GM23338 (cell line): ENCODE results near the gene MTCL1. TPM values are rescaled to one million over a fixed set of nuclear protein-coding genes. Genes with fewer than 3 reads are reported as not detected.

Source experiments
- ATAC-seq: fragments of 200-7000 bp; cut with Tn5 transposase; 3 replicates; pipeline ENCODE4 v1.9.1; 2020
- DNase-seq: peaks from one replicate; pipeline ENCODE4 v3.0.0-alpha.2; 2015; ENCODE audit warnings: low spot score
- H2AFZ ChIP-seq: fragments of 200-600 bp; sonication (generic); 2 replicates; pipeline ENCODE4 v1.8.0; 2016; ENCODE audit warnings: antibody characterized with exemption, mild to moderate bottlenecking, moderate library complexity
- H3F3A ChIP-seq: fragments of 200-600 bp; sonication (generic); replicated peaks from 2 replicates; pipeline ENCODE4 v1.8.0; 2017; ENCODE audit warnings: antibody characterized with exemption, mixed run types, low read depth
- H3K27ac ChIP-seq: fragments of 200-600 bp; sonication (generic); 2 replicates; pipeline ENCODE4 v1.6.1; 2016; ENCODE audit warnings: low read depth
- H3K27me3 ChIP-seq: fragments of 200-600 bp; sonication (generic); 2 replicates; pipeline ENCODE4 v1.8.0; 2016; ENCODE audit warnings: mild to moderate bottlenecking, mixed run types, moderate library complexity; ENCODE audit not compliant: insufficient read depth
- H3K36me3 ChIP-seq: fragments of 200-600 bp; sonication (generic); 2 replicates; pipeline ENCODE4 v1.8.0; 2016; ENCODE audit warnings: mild to moderate bottlenecking; ENCODE audit not compliant: insufficient read depth
- H3K4me1 ChIP-seq: fragments of 200-600 bp; sonication (generic); 2 replicates; pipeline ENCODE4 v1.8.0; 2016; ENCODE audit warnings: mild to moderate bottlenecking, moderate library complexity; ENCODE audit not compliant: insufficient read depth
- H3K4me2 ChIP-seq: fragments of 200-600 bp; sonication (generic); 2 replicates; pipeline ENCODE4 v1.7.1; 2017; ENCODE audit warnings: mixed run types
- H3K4me3 ChIP-seq: fragments of 200-600 bp; sonication (generic); 2 replicates; pipeline ENCODE4 v1.6.1; 2016; ENCODE audit warnings: mixed run types
- H3K79me2 ChIP-seq: fragments of 200-600 bp; sonication (generic); replicated peaks from 2 replicates; pipeline ENCODE4 v1.8.0; 2017; ENCODE audit warnings: mild to moderate bottlenecking; ENCODE audit not compliant: insufficient read depth
- H3K9me2 ChIP-seq: fragments of 200-600 bp; sonication (generic); 2 replicates; pipeline ENCODE4 v1.8.0; 2017; ENCODE audit not compliant: insufficient read depth
- H4K20me1 ChIP-seq: fragments of 200-600 bp; sonication (generic); replicated peaks from 2 replicates; pipeline ENCODE4 v1.8.0; 2017; ENCODE audit warnings: mild to moderate bottlenecking; ENCODE audit not compliant: insufficient read depth
- H3K27ac Mint-ChIP-seq: 2 replicates; pipeline ENCODE4 v1.8.0; 2020; ENCODE audit warnings: inconsistent platforms, mild to moderate bottlenecking, moderate library complexity, mixed read lengths
- H3K27me3 Mint-ChIP-seq: 3 replicates; pipeline ENCODE4 v1.8.0; 2022; ENCODE audit warnings: low read depth, mild to moderate bottlenecking, moderate library complexity, mixed read lengths, inconsistent platforms; ENCODE audit not compliant: insufficient read depth, poor library complexity
- H3K36me3 Mint-ChIP-seq: 3 replicates; pipeline ENCODE4 v1.8.0; 2021; ENCODE audit warnings: low read depth, mild to moderate bottlenecking, inconsistent platforms, moderate library complexity, mixed read lengths
- H3K4me1 Mint-ChIP-seq: 3 replicates; pipeline ENCODE4 v1.8.0; 2020; ENCODE audit warnings: mild to moderate bottlenecking, inconsistent platforms, mixed read lengths
- H3K4me3 Mint-ChIP-seq: 3 replicates; pipeline ENCODE4 v1.8.0; 2021; ENCODE audit warnings: moderate library complexity, mild to moderate bottlenecking, inconsistent platforms, mixed read lengths
- H3K9me3 Mint-ChIP-seq: 3 replicates; pipeline ENCODE4 v1.8.0; 2020; ENCODE audit warnings: moderate library complexity, mild to moderate bottlenecking, inconsistent platforms, mixed read lengths
- CREB1 ChIP-seq: fragments of 250-450 bp; sonication (Bioruptor Pico); IDR thresholded peaks from 2 replicates; pipeline ENCODE4 v1.5.0; 2020; ENCODE audit warnings: low read depth, mild to moderate bottlenecking, moderate library complexity
- EZH2phosphoT487 ChIP-seq: fragments of 200-600 bp; sonication (generic); IDR thresholded peaks from one replicate; pipeline ENCODE4 v1.8.1; 2018; ENCODE audit warnings: antibody characterized with exemption; ENCODE audit not compliant: unreplicated experiment
- JUNB ChIP-seq: IDR thresholded peaks from one replicate; pipeline ENCODE4 v1.6.1; 2016; ENCODE audit warnings: antibody characterized with exemption; ENCODE audit not compliant: unreplicated experiment
- NANOG ChIP-seq: IDR thresholded peaks from 2 replicates; pipeline ENCODE4 v1.6.1; 2016; ENCODE audit warnings: antibody characterized with exemption, borderline replicate concordance
- POLR2AphosphoS5 ChIP-seq: IDR thresholded peaks from 2 replicates; pipeline ENCODE4 v1.6.1; 2016; ENCODE audit warnings: antibody characterized with exemption, low read depth
- STAT1 ChIP-seq: IDR thresholded peaks from one replicate; pipeline ENCODE4 v1.6.1; 2016; ENCODE audit warnings: antibody characterized with exemption; ENCODE audit not compliant: unreplicated experiment
- ZNF114 ChIP-seq: fragments of 250-450 bp; sonication (Bioruptor Pico); IDR thresholded peaks from 2 replicates; pipeline ENCODE4 v1.5.0; 2020; ENCODE audit warnings: mild to moderate bottlenecking, moderate library complexity
- ZNF331 ChIP-seq: fragments of 250-450 bp; sonication (Bioruptor Pico); IDR thresholded peaks from 2 replicates; pipeline ENCODE4 v1.5.0; 2020; ENCODE audit warnings: low read depth, mild to moderate bottlenecking, moderate library complexity
- polyA plus RNA-seq: library from polyadenylated mRNA; unstranded; fragments of >200 nt; fragmentation: Nextera tagmentation; extraction: Ambion mirVana; gene quantifications from 2 replicates; pipeline ENCODE4 v1.2.1, GENCODE V29; 2016
- total RNA-seq: library from RNA; depleted of rRNA; stranded (reverse); fragments of >200 nt; shearing (Covaris generic); gene quantifications from 2 replicates; pipeline ENCODE4 v1.2.3, GENCODE V29; 2014
- TF ChIP-seq, protein P1 (sequence below), 2 experiments: fragments of 200-600 bp in 1 of 2; sonication (generic) in 1 of 2; conservative IDR thresholded peaks; 2 replicates each; pipeline versions ENCODE4 v1.5.1 to v1.6.1; 2016 to 2017; ENCODE audit warnings: antibody characterized with exemption in 2 of 2, low read depth in 2 of 2, mild to moderate bottlenecking in 2 of 2, moderate library complexity in 1 of 2
- TF ChIP-seq, protein P2 (sequence below): IDR thresholded peaks from 2 replicates; pipeline ENCODE4 v1.6.1; 2016; ENCODE audit warnings: antibody characterized with exemption
- TF ChIP-seq, protein P3 (sequence below): IDR thresholded peaks from one replicate; pipeline ENCODE4 v1.6.1; 2018; ENCODE audit warnings: antibody characterized with exemption; ENCODE audit not compliant: unreplicated experiment

The MTCL1 gene
- total and polyA plus RNA-seq, 2 experiments from 2014 or later = 14.4 to 45.0 TPM

DNA sequence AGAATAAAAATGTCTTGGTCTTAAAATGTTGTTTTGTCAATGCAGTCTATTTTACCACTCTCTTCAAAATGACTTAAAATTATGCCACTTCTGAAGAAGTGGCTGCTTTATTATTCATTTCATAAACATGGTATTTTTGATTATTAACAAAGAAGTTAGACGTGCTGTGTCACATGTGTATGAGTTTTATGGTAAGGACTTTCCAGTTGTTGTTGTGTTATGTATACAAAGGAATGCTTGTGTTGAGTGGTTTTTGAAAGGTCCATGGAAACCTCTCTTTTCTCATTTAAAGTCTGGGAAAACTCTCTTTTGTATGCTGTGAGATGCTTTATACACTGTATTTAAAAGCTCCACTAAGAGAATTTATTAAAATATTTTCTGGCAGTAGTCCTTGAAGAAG, 116.2 kb downstream of the MTCL1 start:
- Histone ChIP-seq H3K27me3 (no peaks in the 10 kb centered on the region), H3K4me2 (no peak overlapping the region), H4K20me1 (peaks cover 5% of the 10 kb centered on the region; the same call in 1 of the 2 replicates), H3K4me3 (no peak overlapping the region), H2AFZ (no peak overlapping the region), H3F3A (no peaks in the 10 kb centered on the region), H3K9me2 (no peaks in the 10 kb centered on the region), H3K4me1 (no peaks in the 10 kb centered on the region; the same call in 1 of the 2 replicates), H3K36me3 (peaks cover 17% of the 10 kb centered on the region; the same call in 1 of the 2 replicates), H3K79me2 (no peaks in the 10 kb centered on the region), H3K27ac (no peak overlapping the region)
- Mint-ChIP-seq H3K4me3 (no peak overlapping the region), H3K4me1 (no peaks in the 10 kb centered on the region; the same call in 2 of the 3 replicates), H3K27ac (no peak overlapping the region), H3K27me3 (no peaks in the 10 kb centered on the region), H3K36me3 (peaks cover 63% of the 10 kb centered on the region), H3K9me3 (no peaks in the 10 kb centered on the region)
- TF ChIP-seq, protein P1, sequence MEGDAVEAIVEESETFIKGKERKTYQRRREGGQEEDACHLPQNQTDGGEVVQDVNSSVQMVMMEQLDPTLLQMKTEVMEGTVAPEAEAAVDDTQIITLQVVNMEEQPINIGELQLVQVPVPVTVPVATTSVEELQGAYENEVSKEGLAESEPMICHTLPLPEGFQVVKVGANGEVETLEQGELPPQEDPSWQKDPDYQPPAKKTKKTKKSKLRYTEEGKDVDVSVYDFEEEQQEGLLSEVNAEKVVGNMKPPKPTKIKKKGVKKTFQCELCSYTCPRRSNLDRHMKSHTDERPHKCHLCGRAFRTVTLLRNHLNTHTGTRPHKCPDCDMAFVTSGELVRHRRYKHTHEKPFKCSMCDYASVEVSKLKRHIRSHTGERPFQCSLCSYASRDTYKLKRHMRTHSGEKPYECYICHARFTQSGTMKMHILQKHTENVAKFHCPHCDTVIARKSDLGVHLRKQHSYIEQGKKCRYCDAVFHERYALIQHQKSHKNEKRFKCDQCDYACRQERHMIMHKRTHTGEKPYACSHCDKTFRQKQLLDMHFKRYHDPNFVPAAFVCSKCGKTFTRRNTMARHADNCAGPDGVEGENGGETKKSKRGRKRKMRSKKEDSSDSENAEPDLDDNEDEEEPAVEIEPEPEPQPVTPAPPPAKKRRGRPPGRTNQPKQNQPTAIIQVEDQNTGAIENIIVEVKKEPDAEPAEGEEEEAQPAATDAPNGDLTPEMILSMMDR (conservative IDR thresholded peaks at IDR 0.05; ENCODE audit: low read depth in 2 of 2) = no peak
- no peak for ATAC-seq
- no peak for DNase-seq

DNA sequence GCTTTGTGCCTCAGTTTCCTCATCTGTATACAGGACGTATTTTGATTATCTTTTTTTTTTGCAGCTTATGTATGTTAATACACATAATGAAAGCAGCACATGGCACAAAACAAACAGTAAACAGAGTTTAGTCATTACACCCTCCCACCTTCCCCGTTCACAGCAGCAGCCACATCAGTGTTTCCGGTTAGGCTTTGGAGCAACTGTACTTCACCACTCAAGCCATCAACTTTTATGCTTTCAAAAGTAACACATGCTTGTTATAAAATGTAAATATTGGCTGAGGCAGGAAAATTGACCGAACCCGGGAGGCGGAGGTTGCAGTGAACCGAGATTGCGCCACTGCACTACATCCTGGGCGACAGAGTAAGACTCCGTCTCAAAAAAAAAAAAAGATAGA, 117.3 kb downstream of the MTCL1 start:
- peaks cover 17% of the 10 kb centered on the region; the same call in 1 of the 2 replicates for H3K36me3 ChIP-seq
- no peak overlapping the region for H3K27ac Mint-ChIP-seq
- TF ChIP-seq, protein P2, sequence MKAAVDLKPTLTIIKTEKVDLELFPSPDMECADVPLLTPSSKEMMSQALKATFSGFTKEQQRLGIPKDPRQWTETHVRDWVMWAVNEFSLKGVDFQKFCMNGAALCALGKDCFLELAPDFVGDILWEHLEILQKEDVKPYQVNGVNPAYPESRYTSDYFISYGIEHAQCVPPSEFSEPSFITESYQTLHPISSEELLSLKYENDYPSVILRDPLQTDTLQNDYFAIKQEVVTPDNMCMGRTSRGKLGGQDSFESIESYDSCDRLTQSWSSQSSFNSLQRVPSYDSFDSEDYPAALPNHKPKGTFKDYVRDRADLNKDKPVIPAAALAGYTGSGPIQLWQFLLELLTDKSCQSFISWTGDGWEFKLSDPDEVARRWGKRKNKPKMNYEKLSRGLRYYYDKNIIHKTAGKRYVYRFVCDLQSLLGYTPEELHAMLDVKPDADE = no peak
- TF ChIP-seq CREB1 (no peak), JUNB (no peak), POLR2AphosphoS5 (no peak), ZNF114 (CRISPR knock-in tag) (no peak), EZH2phosphoT487 (no peak), ZNF331 (CRISPR knock-in tag) (no peak), STAT1 (no peak), NANOG (no peak)
- TF ChIP-seq, protein P3, sequence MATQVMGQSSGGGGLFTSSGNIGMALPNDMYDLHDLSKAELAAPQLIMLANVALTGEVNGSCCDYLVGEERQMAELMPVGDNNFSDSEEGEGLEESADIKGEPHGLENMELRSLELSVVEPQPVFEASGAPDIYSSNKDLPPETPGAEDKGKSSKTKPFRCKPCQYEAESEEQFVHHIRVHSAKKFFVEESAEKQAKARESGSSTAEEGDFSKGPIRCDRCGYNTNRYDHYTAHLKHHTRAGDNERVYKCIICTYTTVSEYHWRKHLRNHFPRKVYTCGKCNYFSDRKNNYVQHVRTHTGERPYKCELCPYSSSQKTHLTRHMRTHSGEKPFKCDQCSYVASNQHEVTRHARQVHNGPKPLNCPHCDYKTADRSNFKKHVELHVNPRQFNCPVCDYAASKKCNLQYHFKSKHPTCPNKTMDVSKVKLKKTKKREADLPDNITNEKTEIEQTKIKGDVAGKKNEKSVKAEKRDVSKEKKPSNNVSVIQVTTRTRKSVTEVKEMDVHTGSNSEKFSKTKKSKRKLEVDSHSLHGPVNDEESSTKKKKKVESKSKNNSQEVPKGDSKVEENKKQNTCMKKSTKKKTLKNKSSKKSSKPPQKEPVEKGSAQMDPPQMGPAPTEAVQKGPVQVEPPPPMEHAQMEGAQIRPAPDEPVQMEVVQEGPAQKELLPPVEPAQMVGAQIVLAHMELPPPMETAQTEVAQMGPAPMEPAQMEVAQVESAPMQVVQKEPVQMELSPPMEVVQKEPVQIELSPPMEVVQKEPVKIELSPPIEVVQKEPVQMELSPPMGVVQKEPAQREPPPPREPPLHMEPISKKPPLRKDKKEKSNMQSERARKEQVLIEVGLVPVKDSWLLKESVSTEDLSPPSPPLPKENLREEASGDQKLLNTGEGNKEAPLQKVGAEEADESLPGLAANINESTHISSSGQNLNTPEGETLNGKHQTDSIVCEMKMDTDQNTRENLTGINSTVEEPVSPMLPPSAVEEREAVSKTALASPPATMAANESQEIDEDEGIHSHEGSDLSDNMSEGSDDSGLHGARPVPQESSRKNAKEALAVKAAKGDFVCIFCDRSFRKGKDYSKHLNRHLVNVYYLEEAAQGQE = no peak

More for the DNA sequence above, 117.3 kb downstream of the MTCL1 start:
- Histone ChIP-seq H3K27me3 (no peaks in the 10 kb centered on the region), H2AFZ (no peak overlapping the region), H3K4me3 (no peak overlapping the region), H3K27ac (no peak overlapping the region), H3K9me2 (no peaks in the 10 kb centered on the region), H4K20me1 (no peaks in the 10 kb centered on the region), H3K4me1 (no peaks in the 10 kb centered on the region), H3F3A (no peaks in the 10 kb centered on the region), H3K79me2 (no peaks in the 10 kb centered on the region), H3K4me2 (no peak overlapping the region)
- Mint-ChIP-seq H3K36me3 (peaks cover 58% of the 10 kb centered on the region), H3K9me3 (no peaks in the 10 kb centered on the region), H3K4me3 (no peak overlapping the region; the same call in 2 of the 3 replicates), H3K27me3 (no peaks in the 10 kb centered on the region), H3K4me1 (peaks cover 3% of the 10 kb centered on the region; the same call in 2 of the 3 replicates)
- no peak for DNase-seq
- no peak for ATAC-seq
